ENCODE data around the gene SMARCC2. TPM values are rescaled to one million over a fixed set of nuclear protein-coding genes. Genes with fewer than 3 reads are reported as not detected.

The SMARCC2 gene
- total RNA-seq, 1 donor from 2014 or later, result 67.1 TPM

DNA sequence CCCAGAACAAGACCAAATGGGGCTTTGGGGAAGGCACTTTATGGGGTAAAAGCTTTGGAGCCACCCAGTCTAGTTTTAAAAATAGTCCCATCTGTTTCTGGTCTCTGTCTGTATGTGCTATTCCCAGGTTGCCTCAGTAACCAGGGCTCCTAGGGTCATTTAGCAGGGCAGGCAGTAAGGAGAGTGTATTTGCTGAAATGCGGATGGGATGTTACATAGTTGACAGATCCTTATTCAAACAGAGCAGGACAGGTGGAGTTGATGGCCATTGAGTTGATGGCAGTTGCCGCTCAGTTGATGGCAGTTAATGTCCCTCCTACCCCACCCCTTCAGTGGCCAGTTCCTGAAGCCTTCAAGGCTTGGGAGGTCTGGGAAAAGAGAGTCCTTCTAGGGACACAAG, 66.6 kb downstream of the SMARCC2 start:
- TF ChIP-seq, protein P1, sequence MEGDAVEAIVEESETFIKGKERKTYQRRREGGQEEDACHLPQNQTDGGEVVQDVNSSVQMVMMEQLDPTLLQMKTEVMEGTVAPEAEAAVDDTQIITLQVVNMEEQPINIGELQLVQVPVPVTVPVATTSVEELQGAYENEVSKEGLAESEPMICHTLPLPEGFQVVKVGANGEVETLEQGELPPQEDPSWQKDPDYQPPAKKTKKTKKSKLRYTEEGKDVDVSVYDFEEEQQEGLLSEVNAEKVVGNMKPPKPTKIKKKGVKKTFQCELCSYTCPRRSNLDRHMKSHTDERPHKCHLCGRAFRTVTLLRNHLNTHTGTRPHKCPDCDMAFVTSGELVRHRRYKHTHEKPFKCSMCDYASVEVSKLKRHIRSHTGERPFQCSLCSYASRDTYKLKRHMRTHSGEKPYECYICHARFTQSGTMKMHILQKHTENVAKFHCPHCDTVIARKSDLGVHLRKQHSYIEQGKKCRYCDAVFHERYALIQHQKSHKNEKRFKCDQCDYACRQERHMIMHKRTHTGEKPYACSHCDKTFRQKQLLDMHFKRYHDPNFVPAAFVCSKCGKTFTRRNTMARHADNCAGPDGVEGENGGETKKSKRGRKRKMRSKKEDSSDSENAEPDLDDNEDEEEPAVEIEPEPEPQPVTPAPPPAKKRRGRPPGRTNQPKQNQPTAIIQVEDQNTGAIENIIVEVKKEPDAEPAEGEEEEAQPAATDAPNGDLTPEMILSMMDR (IDR thresholded peaks at IDR 0.05; ENCODE audit: borderline replicate concordance), result no peak
- H3K36me3 ChIP-seq, result peaks cover 20% of the 10 kb centered on the region
- DNase-seq, result no peak
- no peak overlapping the region for H3K4me3 ChIP-seq
- no peaks in the 10 kb centered on the region for H3K9me3 ChIP-seq (replicated peaks)
- no peaks in the 10 kb centered on the region for H3K27me3 ChIP-seq (ENCODE audit: low read depth)
- intact Hi-C loops (cut with micrococcal nuclease), result no loop called here
- H3K27ac ChIP-seq (replicated peaks), result peak overlapping the region; percentile 95
- H3K4me1 ChIP-seq, result peaks cover 94% of the 10 kb centered on the region

DNA sequence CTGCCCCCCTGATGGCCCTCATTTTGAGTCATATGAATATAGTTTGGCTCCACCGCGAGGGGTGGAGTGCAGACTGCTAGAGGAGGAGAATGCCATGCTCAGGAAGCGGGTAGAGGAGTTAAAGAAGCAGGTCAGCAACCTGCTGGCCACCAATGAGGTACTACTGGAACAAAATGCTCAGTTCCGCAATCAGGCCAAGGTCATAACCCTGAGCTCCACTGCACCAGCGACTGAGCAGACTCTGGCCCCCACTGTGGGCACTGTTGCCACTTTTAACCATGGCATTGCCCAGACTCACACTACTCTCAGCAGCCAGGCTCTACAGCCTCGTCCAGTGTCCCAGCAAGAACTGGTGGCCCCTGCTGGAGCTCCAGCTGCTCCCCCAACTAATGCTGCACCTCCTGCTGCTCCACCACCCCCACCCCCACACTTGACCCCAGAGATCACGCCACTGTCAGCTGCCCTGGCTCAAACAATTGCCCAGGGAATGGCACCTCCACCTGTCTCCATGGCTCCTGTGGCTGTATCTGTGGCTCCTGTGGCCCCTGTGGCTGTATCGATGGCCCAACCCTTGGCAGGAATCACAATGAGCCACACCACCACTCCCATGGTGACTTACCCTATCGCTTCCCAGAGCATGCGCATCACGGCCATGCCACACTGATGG, 67.9 kb downstream of the SMARCC2 start:
- Histone ChIP-seq H3K27ac (replicated peaks) (peak overlapping the region; percentile 95), H3K4me3 (no peak overlapping the region), H3K9me3 (replicated peaks) (no peaks in the 10 kb centered on the region), H3K27me3 (ENCODE audit: low read depth) (no peaks in the 10 kb centered on the region), H3K4me1 (peaks cover 91% of the 10 kb centered on the region), H3K36me3 (peaks cover 20% of the 10 kb centered on the region)
- TF ChIP-seq, protein P1 (IDR thresholded peaks at IDR 0.05; ENCODE audit: borderline replicate concordance), result no peak
- intact Hi-C loops (cut with micrococcal nuclease), result no loop called here
- no peak for DNase-seq

DNA sequence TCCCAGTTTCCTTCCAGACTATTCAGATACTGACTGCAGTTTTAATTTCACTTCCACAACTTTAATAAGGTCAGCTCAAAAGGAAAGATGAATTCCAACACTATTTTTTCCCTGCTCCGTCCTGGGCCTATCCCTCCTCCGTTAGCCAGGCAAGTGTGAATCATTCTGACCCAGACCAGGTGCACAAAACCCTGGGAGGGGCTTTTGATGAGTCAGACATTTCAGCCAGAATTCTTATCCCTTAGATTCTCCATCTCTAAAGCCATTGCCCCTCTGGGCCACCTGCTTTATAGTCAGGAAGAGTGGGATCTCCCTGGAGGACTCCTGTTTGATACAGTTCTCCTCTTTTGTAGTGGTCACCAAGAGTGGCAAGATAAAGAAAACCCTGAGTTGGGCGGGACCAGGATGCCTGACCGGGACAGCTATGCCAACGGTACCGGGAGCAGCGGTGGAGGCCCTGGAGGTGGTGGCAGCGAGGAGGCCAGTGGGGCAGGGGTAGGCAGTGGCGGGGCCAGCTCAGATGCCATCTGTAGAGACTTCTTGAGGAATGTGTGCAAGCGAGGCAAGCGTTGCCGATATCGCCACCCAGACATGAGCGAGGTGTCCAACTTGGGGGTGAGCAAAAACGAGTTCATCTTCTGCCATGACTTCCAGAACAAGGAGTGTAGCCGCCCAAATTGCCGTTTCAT, 69.0 kb downstream of the SMARCC2 start:
- TF ChIP-seq, protein P1 (IDR thresholded peaks at IDR 0.05; ENCODE audit: borderline replicate concordance), result no peak
- H3K36me3 ChIP-seq, result peaks cover 20% of the 10 kb centered on the region
- H3K9me3 ChIP-seq (replicated peaks), result no peaks in the 10 kb centered on the region
- no peaks in the 10 kb centered on the region for H3K27me3 ChIP-seq (ENCODE audit: low read depth)
- H3K4me3 ChIP-seq, result peak overlapping the region; percentile 91
- H3K4me1 ChIP-seq, result peaks cover 86% of the 10 kb centered on the region
- peak overlapping the region; percentile 95 for H3K27ac ChIP-seq (replicated peaks)
- intact Hi-C loops (cut with micrococcal nuclease), result no loop called here
- DNase-seq, result no peak

DNA sequence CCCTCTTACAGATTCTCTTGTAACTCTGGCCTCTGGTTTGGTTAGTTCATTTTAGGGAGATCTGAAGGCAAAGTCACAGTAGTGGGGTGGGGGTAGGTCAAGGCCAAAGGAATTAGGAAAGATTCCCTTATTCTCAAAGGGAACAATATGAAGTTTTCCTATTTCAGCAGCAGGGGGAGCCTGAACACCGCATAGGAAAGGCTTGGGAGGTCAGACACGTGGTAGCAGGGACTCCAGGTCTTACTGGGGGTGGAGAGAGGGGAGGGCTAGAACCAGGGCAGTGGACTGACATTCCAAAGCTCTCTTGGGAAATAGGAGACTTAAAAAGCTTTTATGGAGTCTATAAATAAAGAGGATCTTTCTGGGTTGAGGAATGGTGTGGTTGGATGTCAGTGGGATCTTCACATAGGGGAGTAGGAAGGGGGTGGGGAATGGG, 69.9 kb downstream of the SMARCC2 start:
- TF ChIP-seq, protein P1 (IDR thresholded peaks at IDR 0.05; ENCODE audit: borderline replicate concordance), result peak; percentile 87
- peak; percentile 55 for DNase-seq
- intact Hi-C loops (cut with micrococcal nuclease), result loop anchor here (5.0 kb wide), 2 partner anchors 38 to 73 kb away; partner anchors contain the start of gene MYL6
- peak overlapping the region; percentile 95 for H3K27ac ChIP-seq (replicated peaks)
- no peaks in the 10 kb centered on the region for H3K9me3 ChIP-seq (replicated peaks)
- peaks cover 20% of the 10 kb centered on the region for H3K36me3 ChIP-seq
- no peaks in the 10 kb centered on the region for H3K27me3 ChIP-seq (ENCODE audit: low read depth)
- H3K4me1 ChIP-seq, result peaks cover 78% of the 10 kb centered on the region
- H3K4me3 ChIP-seq, result peak overlapping the region; percentile 91

DNA sequence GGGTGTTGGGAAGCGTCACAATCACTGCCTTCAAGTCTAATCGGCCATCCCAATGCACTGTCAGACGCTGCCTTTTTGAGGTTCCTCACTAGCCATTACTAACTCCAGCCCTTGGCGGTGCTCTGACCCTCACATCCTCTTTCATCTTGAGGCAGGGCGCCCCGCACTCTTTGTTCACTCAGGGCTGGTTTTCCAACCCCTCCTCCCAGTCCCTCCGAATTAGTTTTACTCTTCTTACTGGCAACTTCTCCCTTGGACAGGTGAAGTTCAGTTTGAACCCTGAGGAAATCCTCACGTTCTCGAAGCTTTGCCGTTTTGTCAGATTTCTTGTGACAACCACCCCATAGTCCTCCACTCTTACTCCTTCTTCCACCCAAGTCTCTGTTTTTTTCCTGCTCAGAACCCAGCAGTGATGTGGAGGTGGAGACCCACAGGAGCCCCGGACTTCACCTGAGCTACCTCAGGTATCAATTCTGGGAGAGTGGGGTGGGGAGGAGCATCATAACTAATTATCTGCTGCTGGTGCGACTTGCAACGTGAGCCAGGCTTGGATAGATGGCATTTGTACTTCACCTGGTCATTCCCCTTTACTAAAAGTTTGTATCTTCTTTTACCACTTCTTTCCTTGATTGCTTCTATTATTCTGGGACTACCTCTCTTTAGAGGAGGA, 70.5 kb downstream of the SMARCC2 start:
- peaks cover 74% of the 10 kb centered on the region for H3K4me1 ChIP-seq
- H3K4me3 ChIP-seq, result peak overlapping the region; percentile 91
- H3K27ac ChIP-seq (replicated peaks), result peak overlapping the region; percentile 95
- intact Hi-C loops (cut with micrococcal nuclease), result loop anchor here (5.0 kb wide), 2 partner anchors 38 to 73 kb away; partner anchors contain the start of gene MYL6
- TF ChIP-seq, protein P1 (IDR thresholded peaks at IDR 0.05; ENCODE audit: borderline replicate concordance), result no peak
- H3K9me3 ChIP-seq (replicated peaks), result no peaks in the 10 kb centered on the region
- H3K27me3 ChIP-seq (ENCODE audit: low read depth), result no peaks in the 10 kb centered on the region
- DNase-seq, result no peak
- peaks cover 20% of the 10 kb centered on the region for H3K36me3 ChIP-seq

All from left ventricle myocardium inferior (tissue), 1 donor.